ENCODE data around the gene EDDM13.
"Not testable (repeated sequence)": the region's sequence is repeated elsewhere in the genome, so short reads cannot be mapped to it uniquely, and the experiment has no call there.

EDDM13 gene

GRCh38 chr19:56272161-56272798 lies at the start of gene EDDM13:
TSS of gene EDDM13 (plus strand) at chr19:56272748. CDS start at chr19:56272835, 87 bp downstream.
- no peak for DNase-seq

GRCh38 chr19:56222901-56223300 lies 49.6 kb upstream of the EDDM13 start:
- no peak for DNase-seq

GRCh38 chr19:56223481-56223880 lies 49.1 kb upstream of the EDDM13 start:
- DNase-seq = no peak

GRCh38 chr19:56245121-56245740 lies 27.3 kb upstream of the EDDM13 start:
- DNase-seq = no peak

- not testable (repeated sequence) for DNase-seq
Observed at GRCh38 chr19:56245764-56246163, 26.8 kb upstream of the EDDM13 start.

GRCh38 chr19:56248736-56249338 lies 23.7 kb upstream of the EDDM13 start:
- DNase-seq = not testable (repeated sequence)

- peak; percentile 93 for DNase-seq
Observed at GRCh38 chr19:56252699-56253422, 19.7 kb upstream of the EDDM13 start.

- DNase-seq = no peak
Observed at GRCh38 chr19:56253737-56254136, 18.8 kb upstream of the EDDM13 start.

GRCh38 chr19:56258272-56258671 lies 14.3 kb upstream of the EDDM13 start:
- no peak for DNase-seq

GRCh38 chr19:56261145-56261544 lies 11.4 kb upstream of the EDDM13 start:
- no peak for DNase-seq

GRCh38 chr19:56261932-56262331 lies 10.6 kb upstream of the EDDM13 start:
- DNase-seq = not testable (repeated sequence)

GRCh38 chr19:56263319-56263718 lies 9.2 kb upstream of the EDDM13 start:
- DNase-seq = no peak

GRCh38 chr19:56266051-56266450 lies 6.5 kb upstream of the EDDM13 start:
- no peak for DNase-seq

GRCh38 chr19:56269348-56269747 lies 3.2 kb upstream of the EDDM13 start:
- no peak for DNase-seq

GRCh38 chr19:56270676-56271075 lies 1.9 kb upstream of the EDDM13 start:
- no peak for DNase-seq

- no peak for DNase-seq
Observed at GRCh38 chr19:56271151-56271550, 1.4 kb upstream of the EDDM13 start.

GRCh38 chr19:56273563-56274117 lies 1.1 kb downstream of the EDDM13 start:
- DNase-seq = peak; percentile 69

- DNase-seq = no peak
Observed at GRCh38 chr19:56282809-56283208, 10.3 kb downstream of the EDDM13 start.

GRCh38 chr19:56284746-56285145 lies 12.2 kb downstream of the EDDM13 start:
- no peak for DNase-seq

GRCh38 chr19:56290104-56290503 lies 17.6 kb downstream of the EDDM13 start:
- DNase-seq = no peak

- no peak for DNase-seq
Observed at GRCh38 chr19:56291867-56292266, 19.3 kb downstream of the EDDM13 start.

GRCh38 chr19:56294549-56294948 lies 22.0 kb downstream of the EDDM13 start:
- no peak for DNase-seq
